ENCODE measurements around the gene PFN1. TPM values are rescaled to one million over a fixed set of nuclear protein-coding genes. Genes with fewer than 3 reads are reported as not detected.

The PFN1 gene
- total and polyA plus RNA-seq, 9 of the 15 experiments (the other 6 are each of a cell fraction or from before 2014, with no cell fraction given): 60.5 to 1,479 (median 456) TPM

DNA sequence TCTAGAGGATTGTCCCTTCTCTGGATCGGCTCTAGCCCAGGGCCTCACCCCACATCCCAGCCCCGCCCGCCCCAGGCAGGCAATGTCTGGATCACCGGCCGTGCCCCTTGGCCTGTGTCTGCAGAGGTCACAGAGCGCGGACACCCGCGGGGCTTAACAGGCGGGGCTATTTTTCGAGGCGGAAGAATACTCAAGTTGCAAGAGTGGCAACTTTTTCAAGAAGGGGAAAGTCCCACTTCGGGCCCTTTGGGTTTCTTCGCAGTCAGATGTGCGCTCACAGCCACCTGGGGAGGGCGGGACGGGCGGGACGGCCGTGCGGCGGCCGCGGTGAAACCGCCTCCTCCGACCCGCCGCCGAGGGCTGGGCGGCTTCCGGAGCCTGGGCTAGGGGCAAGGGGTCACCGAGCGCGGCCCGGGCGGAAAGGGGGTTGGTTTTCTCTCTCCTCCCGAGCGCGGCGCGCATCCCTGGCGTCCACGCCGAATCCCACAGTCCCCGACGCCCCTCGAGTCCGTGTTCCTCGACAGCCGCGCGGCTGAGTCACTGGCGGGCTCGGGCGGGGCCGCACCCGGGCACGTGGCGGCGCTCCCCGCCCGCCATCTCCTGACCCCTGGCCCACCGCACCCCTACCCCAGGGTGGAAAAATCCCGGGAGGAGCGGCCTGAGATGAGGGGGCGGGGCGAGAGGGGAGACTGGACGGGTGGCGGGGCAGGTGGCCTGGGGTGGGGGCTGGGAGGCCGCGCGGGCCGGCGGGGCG, 1.2 kb upstream of the PFN1 start (continued):
- TF ChIP-seq, protein P1, sequence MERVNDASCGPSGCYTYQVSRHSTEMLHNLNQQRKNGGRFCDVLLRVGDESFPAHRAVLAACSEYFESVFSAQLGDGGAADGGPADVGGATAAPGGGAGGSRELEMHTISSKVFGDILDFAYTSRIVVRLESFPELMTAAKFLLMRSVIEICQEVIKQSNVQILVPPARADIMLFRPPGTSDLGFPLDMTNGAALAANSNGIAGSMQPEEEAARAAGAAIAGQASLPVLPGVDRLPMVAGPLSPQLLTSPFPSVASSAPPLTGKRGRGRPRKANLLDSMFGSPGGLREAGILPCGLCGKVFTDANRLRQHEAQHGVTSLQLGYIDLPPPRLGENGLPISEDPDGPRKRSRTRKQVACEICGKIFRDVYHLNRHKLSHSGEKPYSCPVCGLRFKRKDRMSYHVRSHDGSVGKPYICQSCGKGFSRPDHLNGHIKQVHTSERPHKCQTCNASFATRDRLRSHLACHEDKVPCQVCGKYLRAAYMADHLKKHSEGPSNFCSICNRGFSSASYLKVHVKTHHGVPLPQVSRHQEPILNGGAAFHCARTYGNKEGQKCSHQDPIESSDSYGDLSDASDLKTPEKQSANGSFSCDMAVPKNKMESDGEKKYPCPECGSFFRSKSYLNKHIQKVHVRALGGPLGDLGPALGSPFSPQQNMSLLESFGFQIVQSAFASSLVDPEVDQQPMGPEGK (CRISPR knock-in tag; IDR thresholded peaks at IDR 0.05; ENCODE audit: borderline replicate concordance): no peak
- TF ChIP-seq ZNF395 (CRISPR knock-in tag; IDR thresholded peaks at IDR 0.05) (no peak; the same call in none of the 2 replicates), ZNF778 (CRISPR knock-in tag; IDR thresholded peaks at IDR 0.05) (no peak), FOXK1 (CRISPR knock-in tag; IDR thresholded peaks at IDR 0.05; ENCODE audit: borderline replicate concordance) (no peak), SMAD4 (CRISPR knock-in tag; conservative IDR thresholded peaks at IDR 0.05) (peak; percentile 89), U2AF1 (optimal IDR thresholded peaks at IDR 0.05; ENCODE audit: low read depth, low read length) (peak; percentile 22), MAFG (tag; conservative IDR thresholded peaks at IDR 0.05) (no peak), FOSL1 (tag; conservative IDR thresholded peaks at IDR 0.05) (no peak), BCOR (IDR thresholded peaks at IDR 0.05) (no peak), NFYB (IDR thresholded peaks at IDR 0.05; ENCODE audit: extremely low read depth, insufficient read length) (no peak), ELF4 (CRISPR knock-in tag; IDR thresholded peaks at IDR 0.05) (no peak), ZBTB2 (IDR thresholded peaks at IDR 0.05) (no peak), E2F5 (CRISPR knock-in tag; IDR thresholded peaks at IDR 0.05) (no peak), CSDE1 (IDR thresholded peaks at IDR 0.05) (no peak), PHB (CRISPR knock-in tag; IDR thresholded peaks at IDR 0.05) (no peak), E2F3 (CRISPR knock-in tag; IDR thresholded peaks at IDR 0.05) (0 out of 2 replicates have a peak, but pooled peaks have one; percentile 33), U2AF2 (optimal IDR thresholded peaks at IDR 0.05; ENCODE audit: low read depth, low read length) (no peak)
- TF ChIP-seq, protein P2, sequence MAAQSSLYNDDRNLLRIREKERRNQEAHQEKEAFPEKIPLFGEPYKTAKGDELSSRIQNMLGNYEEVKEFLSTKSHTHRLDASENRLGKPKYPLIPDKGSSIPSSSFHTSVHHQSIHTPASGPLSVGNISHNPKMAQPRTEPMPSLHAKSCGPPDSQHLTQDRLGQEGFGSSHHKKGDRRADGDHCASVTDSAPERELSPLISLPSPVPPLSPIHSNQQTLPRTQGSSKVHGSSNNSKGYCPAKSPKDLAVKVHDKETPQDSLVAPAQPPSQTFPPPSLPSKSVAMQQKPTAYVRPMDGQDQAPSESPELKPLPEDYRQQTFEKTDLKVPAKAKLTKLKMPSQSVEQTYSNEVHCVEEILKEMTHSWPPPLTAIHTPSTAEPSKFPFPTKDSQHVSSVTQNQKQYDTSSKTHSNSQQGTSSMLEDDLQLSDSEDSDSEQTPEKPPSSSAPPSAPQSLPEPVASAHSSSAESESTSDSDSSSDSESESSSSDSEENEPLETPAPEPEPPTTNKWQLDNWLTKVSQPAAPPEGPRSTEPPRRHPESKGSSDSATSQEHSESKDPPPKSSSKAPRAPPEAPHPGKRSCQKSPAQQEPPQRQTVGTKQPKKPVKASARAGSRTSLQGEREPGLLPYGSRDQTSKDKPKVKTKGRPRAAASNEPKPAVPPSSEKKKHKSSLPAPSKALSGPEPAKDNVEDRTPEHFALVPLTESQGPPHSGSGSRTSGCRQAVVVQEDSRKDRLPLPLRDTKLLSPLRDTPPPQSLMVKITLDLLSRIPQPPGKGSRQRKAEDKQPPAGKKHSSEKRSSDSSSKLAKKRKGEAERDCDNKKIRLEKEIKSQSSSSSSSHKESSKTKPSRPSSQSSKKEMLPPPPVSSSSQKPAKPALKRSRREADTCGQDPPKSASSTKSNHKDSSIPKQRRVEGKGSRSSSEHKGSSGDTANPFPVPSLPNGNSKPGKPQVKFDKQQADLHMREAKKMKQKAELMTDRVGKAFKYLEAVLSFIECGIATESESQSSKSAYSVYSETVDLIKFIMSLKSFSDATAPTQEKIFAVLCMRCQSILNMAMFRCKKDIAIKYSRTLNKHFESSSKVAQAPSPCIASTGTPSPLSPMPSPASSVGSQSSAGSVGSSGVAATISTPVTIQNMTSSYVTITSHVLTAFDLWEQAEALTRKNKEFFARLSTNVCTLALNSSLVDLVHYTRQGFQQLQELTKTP (IDR thresholded peaks at IDR 0.05; ENCODE audit: low read depth in 1 of 2, partially characterized antibody in 2 of 2): no peak
